Measurements from ENCODE around the gene NUCB1.

NUCB1 gene

DNA sequence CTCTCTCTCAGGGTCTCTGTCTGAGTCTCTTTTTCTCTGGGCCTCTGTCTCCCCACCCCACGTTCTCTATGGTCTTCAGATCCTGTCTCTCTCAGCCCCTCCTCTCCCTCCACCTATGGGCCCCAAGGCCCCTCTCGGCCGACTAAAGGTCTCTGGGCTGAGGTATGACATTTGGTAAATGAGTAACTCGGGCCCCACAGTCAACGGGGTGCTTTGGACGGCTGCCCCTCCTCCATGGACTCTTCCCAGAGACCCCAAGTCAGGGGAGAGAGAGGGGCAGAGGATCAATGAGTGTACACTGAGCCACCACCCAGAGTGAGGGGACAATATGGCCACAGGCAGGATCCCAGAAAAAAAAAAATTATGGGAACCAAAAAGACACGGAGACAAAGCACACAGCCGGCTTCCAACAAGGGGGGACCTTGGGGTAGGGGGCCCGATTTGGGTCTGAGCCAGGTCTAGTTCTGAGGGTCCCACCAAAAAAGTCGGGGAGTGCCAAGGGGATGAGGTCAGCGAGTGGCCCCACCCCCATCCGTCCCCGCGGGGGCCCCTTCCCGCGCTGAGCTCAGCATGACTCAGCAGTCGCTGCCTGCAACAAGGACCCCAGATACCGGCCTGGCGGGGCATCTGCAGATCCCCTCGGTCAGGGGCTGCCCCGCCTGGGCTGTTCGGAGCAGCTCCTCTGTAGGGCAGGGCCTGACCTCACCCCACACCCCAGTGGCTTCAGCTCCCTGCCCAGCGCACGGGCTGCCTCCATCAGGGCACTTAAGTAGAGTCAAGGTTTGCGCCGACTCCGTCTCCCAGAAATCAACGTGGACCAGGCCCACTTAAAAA is 63.5 kb downstream of the NUCB1 start:
- no peak for DNase-seq (ENCODE audit: low read depth)

DNA sequence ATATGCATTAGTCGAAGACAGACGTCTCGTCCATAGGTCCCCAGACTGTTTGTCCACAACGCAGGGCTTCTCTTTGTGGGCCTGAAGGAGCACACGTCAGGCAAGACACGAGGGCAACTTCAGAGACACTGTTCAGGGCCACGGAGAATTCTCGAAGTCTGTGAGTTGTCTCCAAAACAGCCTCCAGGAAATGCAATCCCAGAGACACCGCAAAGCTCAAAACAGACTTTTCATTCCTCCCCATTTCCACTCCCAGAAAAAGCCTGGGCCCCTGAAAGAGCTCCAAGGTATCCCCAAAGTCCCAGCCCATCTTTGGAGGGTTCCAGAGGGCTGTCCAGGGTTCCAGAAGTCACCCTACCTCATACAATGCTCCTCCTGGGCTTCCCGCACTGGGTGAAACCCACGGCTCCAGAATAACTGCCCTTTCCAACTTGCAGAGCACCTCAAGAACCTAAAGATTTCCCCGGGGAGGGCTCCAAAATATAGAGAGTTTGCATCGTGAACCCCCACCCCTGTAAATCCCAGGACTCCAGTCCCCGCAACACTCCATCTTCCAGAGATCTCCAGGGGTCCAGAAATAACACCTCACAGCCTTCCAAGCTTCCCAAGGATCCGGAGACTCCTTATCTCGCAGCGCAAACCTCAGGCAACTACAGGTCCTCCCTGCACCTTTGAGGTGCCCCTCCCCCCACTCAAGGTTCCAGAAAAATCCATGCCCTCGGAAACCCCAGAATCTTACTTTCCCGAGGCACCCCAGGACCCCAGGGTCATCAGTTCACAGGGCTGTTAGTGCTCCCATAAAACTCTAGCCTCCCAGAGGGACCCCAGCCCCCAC is 64.3 kb downstream of the NUCB1 start:
- DNase-seq (ENCODE audit: low read depth), result no peak

DNA sequence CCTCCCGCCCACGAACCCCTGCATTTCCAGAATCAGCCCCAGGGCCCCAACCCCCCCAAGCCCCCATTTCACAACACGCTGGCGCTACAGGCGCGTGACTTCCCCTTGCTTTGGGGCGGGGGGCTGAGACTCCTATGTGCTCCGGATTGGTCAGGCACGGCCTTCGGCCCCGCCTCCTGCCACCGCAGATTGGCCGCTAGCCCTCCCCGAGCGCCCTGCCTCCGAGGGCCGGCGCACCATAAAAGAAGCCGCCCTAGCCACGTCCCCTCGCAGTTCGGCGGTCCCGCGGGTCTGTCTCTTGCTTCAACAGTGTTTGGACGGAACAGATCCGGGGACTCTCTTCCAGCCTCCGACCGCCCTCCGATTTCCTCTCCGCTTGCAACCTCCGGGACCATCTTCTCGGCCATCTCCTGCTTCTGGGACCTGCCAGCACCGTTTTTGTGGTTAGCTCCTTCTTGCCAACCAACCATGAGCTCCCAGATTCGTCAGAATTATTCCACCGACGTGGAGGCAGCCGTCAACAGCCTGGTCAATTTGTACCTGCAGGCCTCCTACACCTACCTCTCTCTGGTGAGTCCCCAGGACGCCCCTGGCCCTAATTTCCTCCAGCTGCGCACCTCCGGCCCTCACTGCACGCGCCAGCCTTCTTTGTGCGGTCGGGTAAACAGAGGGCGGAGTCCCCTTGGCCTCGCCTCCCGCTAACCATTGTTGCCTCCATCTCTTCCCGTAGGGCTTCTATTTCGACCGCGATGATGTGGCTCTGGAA is 65.1 kb downstream of the NUCB1 start, which contains the start of gene FTL:
TSS of gene FTL (plus strand) at position 270 of the 766 bp plus-strand sequence. CDS start at position 469, 199 bp downstream.
- peak; percentile 90 for DNase-seq (ENCODE audit: low read depth)

DNA sequence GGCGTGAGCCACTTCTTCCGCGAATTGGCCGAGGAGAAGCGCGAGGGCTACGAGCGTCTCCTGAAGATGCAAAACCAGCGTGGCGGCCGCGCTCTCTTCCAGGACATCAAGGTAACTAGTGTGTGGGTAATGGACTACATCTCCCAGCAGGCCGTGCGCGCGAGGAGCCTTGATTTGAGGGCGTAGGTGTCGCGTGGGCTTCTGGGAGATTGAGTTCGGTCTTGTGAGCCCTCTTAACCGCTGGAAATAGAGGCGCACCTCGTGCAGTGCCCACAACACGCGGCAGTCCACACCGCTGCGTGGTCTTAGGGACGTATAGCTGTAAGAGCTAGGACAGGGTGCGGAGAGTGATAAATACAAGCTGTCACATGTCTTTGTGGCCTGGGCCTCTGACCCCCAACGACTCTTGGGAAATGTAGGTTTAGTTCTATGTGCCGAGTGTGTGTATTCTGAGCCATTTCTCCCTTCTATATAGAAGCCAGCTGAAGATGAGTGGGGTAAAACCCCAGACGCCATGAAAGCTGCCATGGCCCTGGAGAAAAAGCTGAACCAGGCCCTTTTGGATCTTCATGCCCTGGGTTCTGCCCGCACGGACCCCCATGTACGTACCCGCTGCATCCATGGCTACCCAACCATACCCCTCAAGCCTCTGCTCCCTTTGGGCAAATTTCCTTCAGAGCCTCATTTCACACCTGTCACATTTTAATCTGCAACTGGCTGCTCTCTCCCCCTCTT is 65.9 kb downstream of the NUCB1 start:
- DNase-seq (ENCODE audit: low read depth), result no peak

DNA sequence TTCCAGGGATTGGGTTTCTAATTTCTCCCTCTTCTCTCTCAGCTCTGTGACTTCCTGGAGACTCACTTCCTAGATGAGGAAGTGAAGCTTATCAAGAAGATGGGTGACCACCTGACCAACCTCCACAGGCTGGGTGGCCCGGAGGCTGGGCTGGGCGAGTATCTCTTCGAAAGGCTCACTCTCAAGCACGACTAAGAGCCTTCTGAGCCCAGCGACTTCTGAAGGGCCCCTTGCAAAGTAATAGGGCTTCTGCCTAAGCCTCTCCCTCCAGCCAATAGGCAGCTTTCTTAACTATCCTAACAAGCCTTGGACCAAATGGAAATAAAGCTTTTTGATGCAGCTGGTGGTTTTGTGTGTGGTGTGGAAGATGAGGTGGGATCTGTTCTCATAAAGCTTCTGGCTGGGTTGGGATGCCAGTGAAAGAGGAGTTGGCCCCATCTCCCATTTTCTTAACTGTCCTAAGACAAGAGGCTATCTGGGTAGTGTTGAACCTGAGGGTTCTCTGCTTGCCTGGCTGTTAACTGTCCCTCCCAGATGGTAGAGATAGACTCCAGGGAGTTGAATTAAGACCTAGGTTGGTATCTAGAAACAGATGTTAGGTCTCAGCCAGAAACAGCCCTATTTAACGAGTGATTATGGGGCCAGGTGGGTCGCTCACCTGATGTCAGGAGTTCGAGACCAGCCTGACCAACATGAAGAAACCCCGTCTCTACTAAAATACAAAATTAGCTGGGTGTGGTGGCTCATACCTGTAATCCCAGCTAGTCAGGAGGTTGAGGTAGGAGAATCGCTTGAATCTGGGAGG is 66.6 kb downstream of the NUCB1 start:
- no peak for DNase-seq (ENCODE audit: low read depth)

DNA sequence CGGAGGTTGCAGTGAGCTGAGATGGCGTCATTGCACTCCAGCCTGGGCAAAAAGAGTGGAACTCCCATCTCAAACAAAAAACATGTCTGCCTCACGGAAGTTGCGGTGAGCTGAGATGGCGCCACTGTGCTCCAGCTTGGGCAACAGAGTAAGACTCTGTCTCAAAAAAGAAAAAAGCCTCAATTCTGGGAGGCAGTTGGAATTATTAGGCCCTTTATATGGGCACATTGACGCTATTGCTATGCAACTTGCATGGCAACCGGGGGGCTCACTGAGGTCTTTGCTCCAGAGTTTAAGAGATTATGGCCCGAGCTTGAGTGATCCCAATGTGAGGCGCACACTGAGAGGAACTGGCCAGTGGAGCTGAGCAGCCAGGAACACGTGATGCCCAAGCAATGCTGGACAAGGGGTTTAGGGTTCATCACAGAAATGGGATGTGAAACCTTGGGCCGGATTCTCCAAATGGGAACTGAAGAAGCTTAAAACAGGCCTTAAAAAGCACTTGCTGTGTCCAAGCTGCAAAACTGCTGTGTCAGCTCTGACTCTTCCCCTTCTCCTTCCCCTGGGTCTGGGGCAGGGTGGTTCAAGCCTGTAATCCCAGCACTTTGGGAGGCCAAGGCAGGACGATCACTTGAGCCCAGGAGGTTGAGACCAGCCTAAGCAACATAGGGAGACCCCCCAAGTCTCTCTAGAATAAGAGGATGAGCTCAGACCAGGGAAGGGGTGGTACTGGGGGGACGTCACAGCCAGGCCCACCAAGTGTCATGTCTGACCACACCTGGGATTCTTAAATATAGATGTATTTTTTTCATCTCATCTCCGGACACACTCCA is 67.5 kb downstream of the NUCB1 start:
- peak; percentile 76 for DNase-seq (ENCODE audit: low read depth)

DNA sequence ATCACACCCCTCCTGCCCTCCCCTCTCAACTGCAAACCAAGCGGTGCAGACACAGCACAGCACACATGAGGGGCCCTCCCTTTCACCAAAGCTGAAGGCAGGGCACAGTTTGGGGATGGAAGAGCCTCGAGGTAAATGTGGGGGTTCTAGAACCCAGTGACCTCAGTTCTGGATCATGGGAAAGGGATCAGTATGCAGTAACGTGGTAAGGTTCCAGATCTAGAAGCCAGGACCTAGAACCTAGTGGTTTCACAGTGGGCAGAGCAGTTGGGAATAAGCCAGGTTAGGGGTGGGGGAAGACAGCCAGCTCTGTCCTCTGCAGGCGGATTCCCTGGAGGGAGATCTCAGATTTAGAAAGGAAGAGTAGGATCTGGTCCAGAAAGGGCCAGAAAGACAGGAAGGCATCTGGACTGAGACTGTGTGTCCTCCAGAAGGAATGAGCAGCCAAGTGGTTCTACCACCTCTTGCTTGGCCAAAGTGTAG is 68.1 kb downstream of the NUCB1 start:
- DNase-seq (ENCODE audit: low read depth), result no peak

DNA sequence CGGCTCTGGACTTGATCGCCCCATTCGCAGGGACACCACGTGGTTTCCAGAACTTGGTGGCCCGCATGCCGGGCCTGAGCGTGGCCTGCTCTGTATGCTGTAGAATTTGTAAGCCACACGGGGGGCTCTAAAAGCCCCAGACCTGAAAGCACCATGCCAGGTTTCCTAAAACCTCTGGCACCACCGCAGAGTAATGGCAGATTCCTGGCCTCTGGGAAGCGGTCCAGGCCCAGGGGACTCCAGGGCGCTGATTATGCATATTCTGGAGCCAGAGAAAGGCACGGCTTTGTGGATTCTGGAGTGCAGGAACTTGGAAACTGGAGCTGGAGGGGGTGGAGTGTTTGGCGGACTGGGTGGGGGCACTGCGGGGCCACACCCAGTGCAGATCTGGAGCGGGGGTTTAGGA is 68.7 kb downstream of the NUCB1 start:
- no peak for DNase-seq (ENCODE audit: low read depth)

DNA sequence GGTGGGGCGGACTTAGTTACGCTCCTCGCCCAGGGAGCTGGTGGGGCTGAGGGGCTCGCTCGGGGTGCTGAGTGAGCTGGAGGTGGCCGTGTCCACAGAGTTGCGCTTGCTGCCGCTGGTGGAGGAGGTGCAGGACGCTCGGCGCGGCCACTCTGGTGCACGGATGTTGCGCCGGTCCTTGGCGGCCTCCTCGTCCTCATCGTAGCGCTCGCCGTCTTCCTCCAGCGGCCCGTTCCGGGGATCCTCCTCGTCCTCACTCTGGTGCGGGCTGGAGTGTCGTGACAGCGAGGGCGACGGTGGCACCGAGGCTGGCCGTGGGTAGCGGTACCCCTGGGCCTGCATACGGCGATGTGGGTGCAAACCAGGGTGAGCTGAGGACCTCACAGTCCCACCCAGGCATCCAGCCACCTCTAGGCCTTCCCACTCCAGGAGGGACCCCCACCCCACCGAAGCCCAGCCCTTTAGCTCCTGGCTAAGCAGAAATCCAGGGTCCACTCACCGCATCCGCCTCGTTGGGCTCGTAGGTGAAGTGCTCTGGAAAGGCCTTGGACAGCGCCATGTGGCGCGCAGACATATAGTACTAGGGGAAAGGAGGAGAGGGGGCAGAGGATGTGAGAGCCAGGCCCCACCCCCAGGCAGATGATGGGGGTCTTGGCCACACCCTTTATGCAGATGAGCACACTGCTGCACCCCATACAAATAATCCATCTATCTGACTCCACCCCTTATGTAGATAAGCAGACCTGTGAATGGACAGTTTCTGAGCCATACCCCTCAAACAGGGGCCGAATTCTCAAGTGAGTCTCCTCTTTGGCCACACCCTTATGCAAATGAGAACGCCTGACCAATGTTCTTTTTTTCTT is 69.4 kb downstream of the NUCB1 start:
- no peak for DNase-seq (ENCODE audit: low read depth)

DNA sequence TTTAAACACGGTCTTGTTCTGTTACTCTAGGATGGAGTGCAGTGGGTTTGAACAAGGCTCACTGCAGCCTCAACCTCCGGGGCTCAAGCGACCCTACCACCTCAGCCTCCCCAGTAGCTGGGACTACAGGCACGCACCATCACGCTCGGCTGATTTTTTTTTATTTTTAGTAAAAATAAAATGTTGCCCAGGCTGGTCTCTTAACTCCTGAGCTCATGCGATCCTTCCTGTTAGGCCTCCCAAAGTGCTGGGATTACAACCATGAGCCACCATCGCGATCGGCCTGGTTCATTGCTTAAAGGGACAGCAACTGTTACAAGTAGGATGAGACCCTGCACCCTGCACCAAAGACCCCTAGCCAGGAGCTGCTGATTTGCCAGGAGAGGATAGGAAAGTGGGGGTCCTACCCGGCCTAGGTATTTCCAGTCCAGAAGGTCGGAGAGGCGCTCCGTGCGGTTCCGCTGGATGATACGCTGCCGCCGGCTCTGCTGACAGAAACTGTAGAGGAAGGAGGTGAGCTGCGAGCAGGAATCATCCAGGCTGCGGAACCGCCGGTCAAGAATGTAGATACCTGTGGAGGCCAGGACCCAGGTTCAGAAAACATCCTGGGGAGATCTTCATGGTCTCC is 70.1 kb downstream of the NUCB1 start:
- DNase-seq (ENCODE audit: low read depth), result no peak

DNA sequence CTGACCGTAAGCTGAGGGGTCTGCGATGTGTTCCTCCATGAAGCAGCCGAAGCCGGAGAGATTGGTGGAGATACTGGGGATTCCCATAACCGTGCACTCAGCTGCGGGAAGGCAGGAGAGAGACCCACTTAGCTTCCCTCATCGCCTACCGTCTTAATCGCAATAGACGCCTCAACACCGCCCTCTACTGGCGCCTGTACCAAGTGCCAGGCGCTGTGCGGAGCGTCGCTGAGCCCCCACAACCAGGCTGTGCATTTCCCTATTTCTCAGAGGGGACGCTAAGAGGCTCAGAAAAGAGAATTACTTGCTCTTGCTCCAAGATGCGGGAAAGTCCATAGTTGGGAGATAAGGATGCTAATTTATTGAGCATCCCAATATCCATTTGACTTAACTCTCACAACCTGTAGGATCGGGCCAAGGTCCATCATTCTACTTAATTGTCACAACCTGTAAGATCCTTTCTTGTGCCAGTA is 70.8 kb downstream of the NUCB1 start:
- no peak for DNase-seq (ENCODE audit: low read depth)

Measured in stromal cell of bone marrow (primary cell).